Brain microvascular endothelial cell (primary cell): ENCODE data around the gene AFF3.

Experiments used
- DNase-seq: peaks from one replicate; pipeline ENCODE4 v3.0.0-alpha.2; 2020
- H3K27ac ChIP-seq: fragments of 250-450 bp; sonication (Bioruptor Pico); 2 replicates; pipeline ENCODE4 v1.5.1; 2020; ENCODE audit warnings: mild to moderate bottlenecking, moderate library complexity
- H3K27me3 ChIP-seq: fragments of 250-450 bp; sonication (Bioruptor Pico); replicated peaks from 2 replicates; pipeline ENCODE4 v1.5.1; 2020; ENCODE audit warnings: mild to moderate bottlenecking
- H3K36me3 ChIP-seq: fragments of 250-450 bp; sonication (Bioruptor Pico); replicated peaks from 2 replicates; pipeline ENCODE4 v1.5.1; 2020; ENCODE audit warnings: mild to moderate bottlenecking
- H3K4me3 ChIP-seq: 2 replicates; pipeline ENCODE4 v1.5.1; 2011; ENCODE audit warnings: low read depth, mild to moderate bottlenecking, control low read depth, low read length, moderate library complexity
- in situ Hi-C: cut with HindIII; loops from 2 replicates; pipeline ENCODE4 v1.10.0; 2017; ENCODE audit warnings: low sequenced_read_pairs, low pct_ligation_motif_present
- TF ChIP-seq, protein P1 (sequence below): IDR thresholded peaks from 2 replicates; pipeline ENCODE4 v1.5.1; 2011; ENCODE audit warnings: low read depth, mild to moderate bottlenecking, moderate library complexity, low read length, control low read depth, inconsistent platforms; ENCODE audit errors: missing control alignments

The AFF3 gene

DNA sequence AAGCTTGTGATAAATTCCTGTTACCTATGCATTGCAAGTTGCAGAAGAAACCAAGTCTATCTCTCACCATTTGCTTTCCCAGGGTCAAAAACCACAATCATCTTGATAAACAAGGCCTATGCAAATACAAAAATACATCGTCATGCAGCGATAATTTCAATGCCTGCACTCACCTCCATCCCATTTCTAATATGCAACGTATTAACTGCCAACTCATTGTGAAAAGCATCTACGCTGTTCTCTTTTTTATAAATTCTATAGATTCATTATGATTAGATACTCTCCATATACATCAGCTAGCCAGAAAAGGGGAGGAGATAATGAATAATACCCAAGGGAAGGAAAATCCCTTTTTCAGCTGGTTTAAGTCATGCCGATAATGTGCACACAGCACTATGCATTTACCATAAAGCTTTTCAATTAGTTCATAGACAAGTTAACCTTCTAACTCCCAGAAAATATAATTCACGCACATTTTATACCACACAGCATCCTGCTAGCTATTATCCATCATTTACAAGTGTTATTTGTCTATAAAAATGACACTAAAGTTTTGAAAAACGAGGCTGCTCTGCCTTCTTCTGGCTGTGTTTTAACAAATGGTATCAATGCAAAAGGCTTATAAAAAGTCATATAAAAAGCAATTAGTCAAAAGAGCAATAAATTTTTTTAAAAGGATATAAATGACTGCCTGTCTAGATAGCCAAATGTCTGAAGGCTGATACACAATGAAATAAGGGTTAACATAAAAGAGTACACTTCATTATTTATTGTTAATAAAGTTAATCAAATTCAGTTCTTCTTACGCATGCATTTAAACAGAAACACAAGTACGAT, 77.6 kb downstream of the AFF3 start:
- H3K27me3 ChIP-seq: no peaks in the 10 kb centered on the region
- TF ChIP-seq, protein P1, sequence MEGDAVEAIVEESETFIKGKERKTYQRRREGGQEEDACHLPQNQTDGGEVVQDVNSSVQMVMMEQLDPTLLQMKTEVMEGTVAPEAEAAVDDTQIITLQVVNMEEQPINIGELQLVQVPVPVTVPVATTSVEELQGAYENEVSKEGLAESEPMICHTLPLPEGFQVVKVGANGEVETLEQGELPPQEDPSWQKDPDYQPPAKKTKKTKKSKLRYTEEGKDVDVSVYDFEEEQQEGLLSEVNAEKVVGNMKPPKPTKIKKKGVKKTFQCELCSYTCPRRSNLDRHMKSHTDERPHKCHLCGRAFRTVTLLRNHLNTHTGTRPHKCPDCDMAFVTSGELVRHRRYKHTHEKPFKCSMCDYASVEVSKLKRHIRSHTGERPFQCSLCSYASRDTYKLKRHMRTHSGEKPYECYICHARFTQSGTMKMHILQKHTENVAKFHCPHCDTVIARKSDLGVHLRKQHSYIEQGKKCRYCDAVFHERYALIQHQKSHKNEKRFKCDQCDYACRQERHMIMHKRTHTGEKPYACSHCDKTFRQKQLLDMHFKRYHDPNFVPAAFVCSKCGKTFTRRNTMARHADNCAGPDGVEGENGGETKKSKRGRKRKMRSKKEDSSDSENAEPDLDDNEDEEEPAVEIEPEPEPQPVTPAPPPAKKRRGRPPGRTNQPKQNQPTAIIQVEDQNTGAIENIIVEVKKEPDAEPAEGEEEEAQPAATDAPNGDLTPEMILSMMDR: no peak
- H3K27ac ChIP-seq: no peak overlapping the region
- H3K36me3 ChIP-seq: no peaks in the 10 kb centered on the region
- in situ Hi-C loops: no loop called here
- no peak for DNase-seq
- no peak overlapping the region for H3K4me3 ChIP-seq

DNA sequence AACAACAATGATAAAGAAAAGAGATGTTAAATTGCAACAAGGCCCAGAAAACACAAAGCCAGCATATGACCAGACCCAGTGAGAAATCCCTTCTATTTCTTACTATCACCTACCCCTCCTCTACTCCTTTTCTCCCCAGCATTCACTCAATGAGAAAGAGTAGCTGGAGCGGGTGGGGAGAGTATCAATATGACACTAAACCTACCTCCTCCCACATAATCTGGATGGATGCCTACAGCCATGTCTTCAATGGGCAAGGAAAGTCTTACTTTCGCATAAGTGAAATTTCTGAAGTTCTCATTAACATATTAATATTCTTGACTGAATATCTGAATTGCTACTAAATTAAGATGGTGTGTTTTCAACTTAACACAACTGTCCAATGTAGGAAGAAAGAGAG, 78.2 kb downstream of the AFF3 start:
- Histone ChIP-seq H3K4me3 (no peak overlapping the region), H3K27me3 (no peaks in the 10 kb centered on the region), H3K27ac (no peak overlapping the region), H3K36me3 (no peaks in the 10 kb centered on the region)
- TF ChIP-seq, protein P1: no peak
- no peak for DNase-seq
- in situ Hi-C loops: no loop called here

DNA sequence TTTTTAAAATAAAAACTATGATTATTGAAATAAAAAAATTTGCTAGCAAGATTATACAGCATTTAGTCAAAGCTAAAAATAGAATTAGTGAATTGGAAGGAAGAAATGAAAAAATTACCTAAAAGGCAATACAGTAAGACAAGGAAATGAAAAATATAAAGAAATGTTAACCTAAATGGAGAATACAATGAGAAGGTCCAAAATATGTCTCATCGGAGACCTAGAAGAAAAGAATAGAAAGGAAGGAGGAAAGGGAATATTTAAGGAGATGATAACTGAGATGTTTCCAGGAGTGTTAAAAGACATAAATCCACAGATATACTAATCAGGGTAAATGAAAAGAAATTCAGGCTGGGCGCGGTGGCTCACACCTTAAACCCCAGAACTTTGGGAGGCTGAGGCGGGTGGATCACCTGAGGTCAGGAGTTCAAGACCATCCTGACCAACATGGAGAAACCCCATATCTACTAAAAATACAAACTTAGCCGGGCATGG, 78.9 kb downstream of the AFF3 start:
- DNase-seq: no peak
- Histone ChIP-seq H3K36me3 (no peaks in the 10 kb centered on the region), H3K27ac (no peak overlapping the region), H3K27me3 (no peaks in the 10 kb centered on the region), H3K4me3 (no peak overlapping the region)
- in situ Hi-C loops: no loop called here
- TF ChIP-seq, protein P1: no peak

DNA sequence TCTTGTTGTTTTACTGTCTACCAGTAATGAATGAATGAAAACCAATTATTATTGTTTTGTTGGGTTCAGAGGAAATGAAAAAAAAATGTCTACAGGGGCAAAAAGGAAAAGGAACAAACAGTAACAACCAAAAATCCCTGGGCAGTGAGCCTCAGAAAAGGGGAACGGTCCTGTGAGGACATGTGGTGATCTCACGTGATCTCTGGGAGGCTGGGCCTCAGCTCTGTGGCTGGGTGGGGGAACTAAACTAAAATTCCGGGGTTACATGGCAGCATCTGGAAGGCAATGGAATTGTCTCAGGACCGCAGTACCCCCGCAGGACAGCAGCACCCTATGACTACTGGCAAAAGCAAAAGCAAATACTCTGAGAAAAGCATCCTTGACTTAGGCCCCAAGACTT, 80.1 kb downstream of the AFF3 start:
- no peak overlapping the region for H3K4me3 ChIP-seq
- TF ChIP-seq, protein P1: no peak
- in situ Hi-C loops: no loop called here
- no peak overlapping the region for H3K27ac ChIP-seq
- no peaks in the 10 kb centered on the region for H3K27me3 ChIP-seq
- H3K36me3 ChIP-seq: no peaks in the 10 kb centered on the region
- no peak for DNase-seq

DNA sequence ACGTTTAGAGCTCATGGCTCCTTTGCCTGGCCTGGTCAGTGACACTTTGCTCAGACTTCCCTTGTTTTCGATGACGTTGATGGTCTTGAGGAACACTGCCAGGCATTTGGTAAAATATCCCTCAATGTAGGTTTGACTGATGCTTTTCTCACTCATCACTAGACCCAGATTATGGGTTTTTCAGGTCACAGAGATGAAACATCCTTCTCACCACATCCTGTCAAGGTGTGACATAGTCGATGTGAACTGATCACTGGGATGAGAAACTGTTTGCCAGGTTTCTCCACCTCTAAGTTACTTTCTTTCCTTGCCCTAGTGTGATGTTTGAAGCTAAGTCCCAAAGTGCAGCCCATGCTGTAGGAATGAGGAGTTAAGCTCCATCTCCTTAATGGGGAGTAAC, 81.5 kb downstream of the AFF3 start:
- Histone ChIP-seq H3K4me3 (no peak overlapping the region), H3K27me3 (no peaks in the 10 kb centered on the region), H3K36me3 (no peaks in the 10 kb centered on the region), H3K27ac (no peak overlapping the region)
- TF ChIP-seq, protein P1: no peak
- in situ Hi-C loops: no loop called here
- no peak for DNase-seq
